ENCODE data around the gene MEGF11.
"Not testable (repeated sequence)": the region's sequence is repeated elsewhere in the genome, so short reads cannot be mapped to it uniquely, and the experiment has no call there.

The MEGF11 gene

DNA sequence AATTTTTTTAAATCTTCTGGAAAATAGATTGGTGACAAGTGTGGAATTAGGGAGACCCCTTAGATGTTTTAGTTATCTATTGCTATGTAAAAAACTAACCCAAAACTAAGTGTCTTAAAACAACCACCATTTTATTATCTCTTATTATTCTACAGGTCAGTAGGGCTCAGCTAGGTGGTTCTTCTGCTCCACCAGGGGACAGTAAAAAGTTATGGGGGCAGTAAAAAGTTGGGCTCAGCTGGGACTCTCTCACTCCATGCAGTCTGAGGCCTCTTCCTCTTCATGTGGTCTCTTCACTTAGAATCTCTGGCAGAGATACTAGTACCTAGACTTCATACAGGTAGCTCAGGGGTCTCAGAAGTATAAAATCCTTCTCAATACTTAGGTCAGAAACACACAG, 21.8 kb upstream of the MEGF11 start:
- Histone ChIP-seq H3K9ac (ENCODE audit: insufficient read length, low read depth) (no peak overlapping the region), H3K4me1 (ENCODE audit: insufficient read depth, insufficient read length) (no peaks in the 10 kb centered on the region), H3K27me3 (ENCODE audit: insufficient read depth, insufficient read length) (no peaks in the 10 kb centered on the region), H3K36me3 (ENCODE audit: insufficient read depth, insufficient read length, low read length) (no peaks in the 10 kb centered on the region), H3K4me3 (ENCODE audit: insufficient read length, low read depth) (no peak overlapping the region), H3K9me3 (ENCODE audit: insufficient read depth, low read length) (peaks cover 10% of the 10 kb centered on the region)
- TF ChIP-seq SUZ12 (IDR thresholded peaks at IDR 0.05; ENCODE audit: extremely low read depth, insufficient read depth, insufficient read length), result no peak
- no peak for TF ChIP-seq YY1 (IDR thresholded peaks at IDR 0.05; ENCODE audit: insufficient read depth, insufficient read length)
- TF ChIP-seq ZNF274 (IDR thresholded peaks at IDR 0.05; ENCODE audit: low read depth, low read length), result no peak
- no peak for DNase-seq (ENCODE audit: low read depth, low spot score)

DNA sequence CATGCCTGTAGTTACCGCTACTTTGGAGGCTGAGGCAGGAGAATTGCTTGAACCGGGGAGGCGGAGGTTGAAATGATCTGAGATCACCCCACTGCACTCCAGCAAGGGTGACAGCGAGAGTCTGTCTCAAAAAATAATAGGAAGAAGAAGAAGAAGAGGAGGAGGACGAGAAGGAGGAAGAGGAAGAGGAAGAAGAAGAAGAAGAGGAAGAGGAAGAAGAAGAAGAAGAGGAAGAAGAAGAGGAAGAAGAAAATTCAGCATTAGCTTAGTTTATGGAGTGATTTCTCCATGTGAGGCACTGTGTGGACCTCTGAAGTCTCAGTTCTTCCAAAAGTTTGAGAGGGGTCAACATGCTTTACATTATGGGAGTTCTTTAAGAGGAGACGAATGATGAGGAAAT, 17.4 kb upstream of the MEGF11 start:
- no peak for DNase-seq (ENCODE audit: low read depth, low spot score)
- Histone ChIP-seq H3K4me3 (ENCODE audit: insufficient read length, low read depth) (no peak overlapping the region), H3K9me3 (ENCODE audit: insufficient read depth, low read length) (peaks cover 10% of the 10 kb centered on the region), H3K36me3 (ENCODE audit: insufficient read depth, insufficient read length, low read length) (no peaks in the 10 kb centered on the region), H3K4me1 (ENCODE audit: insufficient read depth, insufficient read length) (no peaks in the 10 kb centered on the region), H3K27me3 (ENCODE audit: insufficient read depth, insufficient read length) (no peaks in the 10 kb centered on the region), H3K9ac (ENCODE audit: insufficient read length, low read depth) (no peak overlapping the region)
- TF ChIP-seq SUZ12 (IDR thresholded peaks at IDR 0.05; ENCODE audit: extremely low read depth, insufficient read depth, insufficient read length) (no peak), ZNF274 (IDR thresholded peaks at IDR 0.05; ENCODE audit: low read depth, low read length) (no peak), YY1 (IDR thresholded peaks at IDR 0.05; ENCODE audit: insufficient read depth, insufficient read length) (no peak)

DNA sequence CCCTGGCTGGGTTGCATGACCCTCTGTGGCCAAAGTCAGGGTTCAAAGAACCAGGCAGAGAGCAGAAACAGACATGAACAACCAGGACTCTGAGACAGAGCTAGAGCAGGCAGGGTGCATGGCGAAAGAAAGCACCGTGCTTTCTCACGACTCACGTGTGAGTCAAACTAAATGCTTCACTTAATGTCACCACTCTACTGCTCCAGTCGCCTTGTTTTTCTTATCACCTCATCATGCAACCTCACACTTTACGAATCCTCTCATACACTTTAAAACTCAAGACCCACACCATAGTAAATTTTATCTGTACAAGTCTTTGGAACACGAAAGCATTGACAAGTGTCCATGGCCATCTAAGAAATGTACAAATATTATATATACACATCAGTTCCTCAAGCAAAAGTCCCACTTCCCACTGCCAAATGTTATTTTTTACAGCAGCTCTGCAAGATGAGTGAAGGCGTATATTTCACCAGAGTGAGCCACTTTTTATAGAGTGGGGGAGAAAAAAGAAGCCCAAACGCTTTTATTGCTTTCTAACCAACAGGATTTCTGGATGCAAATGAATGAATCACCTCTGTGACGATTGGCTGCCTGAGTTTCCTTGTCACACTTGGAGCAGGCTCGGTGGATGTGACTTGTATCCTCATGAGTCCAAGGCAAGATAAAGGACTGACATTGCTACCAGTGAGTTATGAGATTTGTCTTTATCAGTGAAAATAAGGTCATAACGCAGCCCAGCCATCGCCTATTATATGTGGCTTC, 16.0 kb upstream of the MEGF11 start:
- H3K36me3 ChIP-seq (ENCODE audit: insufficient read depth, insufficient read length, low read length), result no peaks in the 10 kb centered on the region
- no peak overlapping the region for H3K4me3 ChIP-seq (ENCODE audit: insufficient read length, low read depth)
- no peak for TF ChIP-seq SUZ12 (IDR thresholded peaks at IDR 0.05; ENCODE audit: extremely low read depth, insufficient read depth, insufficient read length)
- TF ChIP-seq ZNF274 (IDR thresholded peaks at IDR 0.05; ENCODE audit: low read depth, low read length), result no peak
- no peak for TF ChIP-seq YY1 (IDR thresholded peaks at IDR 0.05; ENCODE audit: insufficient read depth, insufficient read length)
- no peaks in the 10 kb centered on the region for H3K27me3 ChIP-seq (ENCODE audit: insufficient read depth, insufficient read length)
- DNase-seq (ENCODE audit: low read depth, low spot score), result no peak
- no peaks in the 10 kb centered on the region for H3K9me3 ChIP-seq (ENCODE audit: insufficient read depth, low read length)
- H3K9ac ChIP-seq (ENCODE audit: insufficient read length, low read depth), result no peak overlapping the region
- H3K4me1 ChIP-seq (ENCODE audit: insufficient read depth, insufficient read length), result no peaks in the 10 kb centered on the region

DNA sequence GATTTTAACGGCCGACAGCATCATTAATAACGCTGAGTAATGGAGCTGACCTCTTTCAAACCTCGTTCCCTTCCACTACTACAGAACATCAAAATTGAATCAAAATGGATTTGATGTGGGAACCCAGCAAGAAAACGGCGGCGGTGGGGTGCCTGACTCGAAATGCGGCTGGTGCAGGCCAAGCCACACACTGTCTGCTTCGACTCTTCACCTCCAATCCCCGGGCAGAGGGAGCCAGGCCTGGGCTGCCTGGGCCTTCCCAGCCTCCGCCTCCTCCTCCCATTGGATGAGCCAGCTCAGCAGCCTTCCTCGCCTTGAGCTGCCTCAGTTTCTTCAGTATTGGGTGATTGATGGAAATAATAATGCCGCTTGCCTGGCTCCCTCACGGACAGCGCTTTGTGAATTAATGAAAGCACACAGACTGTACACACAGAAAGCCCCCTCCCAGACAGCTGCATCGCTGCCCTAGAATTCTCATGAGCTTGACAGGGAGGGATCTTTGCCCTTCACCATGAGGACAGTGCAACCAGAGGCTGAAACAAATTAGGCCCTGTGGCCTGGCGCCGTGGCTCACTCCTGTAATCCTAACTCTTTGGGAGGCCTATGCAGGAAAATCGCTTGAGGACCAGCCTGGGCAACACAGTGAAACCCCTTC, 11.4 kb upstream of the MEGF11 start:
- Histone ChIP-seq H3K4me1 (ENCODE audit: insufficient read depth, insufficient read length) (no peaks in the 10 kb centered on the region), H3K9ac (ENCODE audit: insufficient read length, low read depth) (no peak overlapping the region), H3K36me3 (ENCODE audit: insufficient read depth, insufficient read length, low read length) (no peaks in the 10 kb centered on the region), H3K9me3 (ENCODE audit: insufficient read depth, low read length) (peaks cover 4% of the 10 kb centered on the region; the same call in 1 of the 2 replicates), H3K4me3 (ENCODE audit: insufficient read length, low read depth) (no peak overlapping the region), H3K27me3 (ENCODE audit: insufficient read depth, insufficient read length) (no peaks in the 10 kb centered on the region)
- DNase-seq (ENCODE audit: low read depth, low spot score), result no peak
- TF ChIP-seq ZNF274 (IDR thresholded peaks at IDR 0.05; ENCODE audit: low read depth, low read length) (no peak), SUZ12 (IDR thresholded peaks at IDR 0.05; ENCODE audit: extremely low read depth, insufficient read depth, insufficient read length) (no peak), YY1 (IDR thresholded peaks at IDR 0.05; ENCODE audit: insufficient read depth, insufficient read length) (no peak)

DNA sequence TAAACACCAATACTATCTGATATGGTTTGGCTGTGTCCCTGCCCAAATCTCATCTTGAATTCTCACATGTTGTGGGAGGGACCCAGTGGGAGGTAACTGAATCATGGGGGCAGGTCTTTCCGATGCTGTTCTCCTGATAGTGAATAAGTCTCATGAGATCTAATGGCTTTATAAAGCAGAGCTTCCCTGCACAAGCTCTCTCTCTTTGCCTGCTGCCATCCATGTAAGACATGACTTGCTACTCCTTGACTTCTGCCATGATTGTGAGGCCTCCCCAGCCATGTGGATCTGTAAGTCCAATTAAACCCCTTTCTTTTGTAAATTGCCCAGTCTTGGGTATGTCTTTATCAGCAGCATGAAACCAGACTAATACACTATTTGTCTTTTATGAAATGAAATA, 9.3 kb upstream of the MEGF11 start:
- H3K36me3 ChIP-seq (ENCODE audit: insufficient read depth, insufficient read length, low read length); DNase-seq (ENCODE audit: low read depth, low spot score); H3K9ac ChIP-seq (ENCODE audit: insufficient read length, low read depth); H3K27me3 ChIP-seq (ENCODE audit: insufficient read depth, insufficient read length); H3K9me3 ChIP-seq (ENCODE audit: insufficient read depth, low read length); H3K4me1 ChIP-seq (ENCODE audit: insufficient read depth, insufficient read length); H3K4me3 ChIP-seq (ENCODE audit: insufficient read length, low read depth): not testable (repeated sequence)

DNA sequence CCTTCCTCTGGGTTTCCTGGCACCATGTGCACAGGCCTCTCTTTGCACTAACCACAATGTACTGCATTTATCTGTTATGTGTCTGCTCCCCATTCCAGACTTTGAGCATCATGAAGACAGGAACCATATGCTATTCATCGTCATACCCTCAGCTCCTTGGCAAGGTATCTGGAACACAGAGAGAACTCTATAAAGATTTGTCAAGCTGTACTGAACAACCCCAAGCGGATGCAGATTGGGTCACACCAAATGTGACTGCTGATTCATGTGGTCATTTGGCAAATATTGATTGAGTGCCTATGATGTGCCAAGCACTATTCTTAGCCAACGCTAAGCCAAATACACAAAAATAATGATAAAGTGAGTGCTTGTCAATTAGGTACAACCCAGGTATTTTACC, 7.5 kb upstream of the MEGF11 start:
- Histone ChIP-seq H3K9ac (ENCODE audit: insufficient read length, low read depth) (no peak overlapping the region), H3K4me1 (ENCODE audit: insufficient read depth, insufficient read length) (no peaks in the 10 kb centered on the region), H3K9me3 (ENCODE audit: insufficient read depth, low read length) (peaks cover 4% of the 10 kb centered on the region; the same call in 1 of the 2 replicates), H3K4me3 (ENCODE audit: insufficient read length, low read depth) (no peak overlapping the region), H3K36me3 (ENCODE audit: insufficient read depth, insufficient read length, low read length) (no peaks in the 10 kb centered on the region), H3K27me3 (ENCODE audit: insufficient read depth, insufficient read length) (peaks cover 16% of the 10 kb centered on the region)
- no peak for DNase-seq (ENCODE audit: low read depth, low spot score)
- TF ChIP-seq ZNF274 (IDR thresholded peaks at IDR 0.05; ENCODE audit: low read depth, low read length) (no peak), YY1 (IDR thresholded peaks at IDR 0.05; ENCODE audit: insufficient read depth, insufficient read length) (no peak), SUZ12 (IDR thresholded peaks at IDR 0.05; ENCODE audit: extremely low read depth, insufficient read depth, insufficient read length) (no peak)

DNA sequence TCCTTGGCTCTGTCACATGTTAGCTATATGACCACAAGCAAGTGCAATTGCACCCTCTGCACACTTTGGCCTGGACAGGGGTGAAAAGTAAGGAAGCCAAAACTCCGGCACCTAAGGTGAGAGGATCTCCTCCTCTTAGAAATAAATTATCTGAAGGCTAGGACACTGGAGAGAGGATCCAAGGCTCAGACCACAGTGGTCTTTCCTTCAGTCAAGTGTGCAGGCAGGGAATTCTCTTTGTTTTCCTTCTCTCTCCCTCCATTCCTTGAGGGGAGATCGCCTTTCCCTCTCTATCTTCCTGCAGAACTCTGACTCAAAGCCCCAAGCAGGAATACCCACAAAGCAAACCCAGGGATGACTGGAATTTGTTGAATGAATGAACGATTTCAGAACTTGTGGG, 3.1 kb upstream of the MEGF11 start:
- DNase-seq (ENCODE audit: low read depth, low spot score), result no peak
- Histone ChIP-seq H3K4me3 (ENCODE audit: insufficient read length, low read depth) (no peak overlapping the region), H3K9ac (ENCODE audit: insufficient read length, low read depth) (no peak overlapping the region), H3K9me3 (ENCODE audit: insufficient read depth, low read length) (no peaks in the 10 kb centered on the region), H3K36me3 (ENCODE audit: insufficient read depth, insufficient read length, low read length) (no peaks in the 10 kb centered on the region), H3K27me3 (ENCODE audit: insufficient read depth, insufficient read length) (peaks cover 58% of the 10 kb centered on the region), H3K4me1 (ENCODE audit: insufficient read depth, insufficient read length) (peaks cover 5% of the 10 kb centered on the region)
- TF ChIP-seq ZNF274 (IDR thresholded peaks at IDR 0.05; ENCODE audit: low read depth, low read length) (no peak), YY1 (IDR thresholded peaks at IDR 0.05; ENCODE audit: insufficient read depth, insufficient read length) (no peak), SUZ12 (IDR thresholded peaks at IDR 0.05; ENCODE audit: extremely low read depth, insufficient read depth, insufficient read length) (no peak)
